GM23338 (cell line): ENCODE data around the gene S100A3.

Experiments
- CREB1 ChIP-seq: fragments of 250-450 bp; sonication (Bioruptor Pico); IDR thresholded peaks from 2 replicates; pipeline ENCODE4 v1.5.0; 2020; ENCODE audit warnings: low read depth, mild to moderate bottlenecking, moderate library complexity
- CTCF ChIP-seq, 2 experiments: fragments of 200-600 bp in 1 of 2; sonication (generic) in 1 of 2; conservative IDR thresholded peaks; 2 replicates each; pipeline versions ENCODE4 v1.5.1 to v1.6.1; 2016 to 2017; ENCODE audit warnings: antibody characterized with exemption in 2 of 2, low read depth in 2 of 2, mild to moderate bottlenecking in 2 of 2, moderate library complexity in 1 of 2
- ETS1 ChIP-seq: IDR thresholded peaks from 2 replicates; pipeline ENCODE4 v1.6.1; 2016; ENCODE audit warnings: antibody characterized with exemption
- EZH2 ChIP-seq: fragments of 200-600 bp; sonication (generic); IDR thresholded peaks from one replicate; pipeline ENCODE4 v1.8.0; 2017; ENCODE audit warnings: antibody characterized with exemption, mild to moderate bottlenecking, low read depth; ENCODE audit not compliant: unreplicated experiment
- EZH2phosphoT487 ChIP-seq: fragments of 200-600 bp; sonication (generic); IDR thresholded peaks from one replicate; pipeline ENCODE4 v1.8.1; 2018; ENCODE audit warnings: antibody characterized with exemption; ENCODE audit not compliant: unreplicated experiment
- JUNB ChIP-seq: IDR thresholded peaks from one replicate; pipeline ENCODE4 v1.6.1; 2016; ENCODE audit warnings: antibody characterized with exemption; ENCODE audit not compliant: unreplicated experiment
- NANOG ChIP-seq: IDR thresholded peaks from 2 replicates; pipeline ENCODE4 v1.6.1; 2016; ENCODE audit warnings: antibody characterized with exemption, borderline replicate concordance
- POLR2AphosphoS5 ChIP-seq: IDR thresholded peaks from 2 replicates; pipeline ENCODE4 v1.6.1; 2016; ENCODE audit warnings: antibody characterized with exemption, low read depth
- ZNF114 ChIP-seq: fragments of 250-450 bp; sonication (Bioruptor Pico); IDR thresholded peaks from 2 replicates; pipeline ENCODE4 v1.5.0; 2020; ENCODE audit warnings: mild to moderate bottlenecking, moderate library complexity
- ZNF331 ChIP-seq: fragments of 250-450 bp; sonication (Bioruptor Pico); IDR thresholded peaks from 2 replicates; pipeline ENCODE4 v1.5.0; 2020; ENCODE audit warnings: low read depth, mild to moderate bottlenecking, moderate library complexity
- TF ChIP-seq, protein P1 (sequence below): IDR thresholded peaks from one replicate; pipeline ENCODE4 v1.6.1; 2018; ENCODE audit warnings: antibody characterized with exemption; ENCODE audit not compliant: unreplicated experiment

GRCh38 chr1:153552335-153552734 lies 3.3 kb upstream of the S100A3 start:
- TF ChIP-seq EZH2phosphoT487 (no peak), CTCF (conservative IDR thresholded peaks at IDR 0.05; ENCODE audit: low read depth in 2 of 2) (0 out of 4 replicates have a peak, but pooled peaks have one; percentile 5 to 25), EZH2 (no peak), POLR2AphosphoS5 (no peak), CREB1 (CRISPR knock-in tag) (no peak), JUNB (no peak), NANOG (no peak), ETS1 (no peak), ZNF331 (CRISPR knock-in tag) (no peak), ZNF114 (CRISPR knock-in tag) (no peak)
- TF ChIP-seq, protein P1, sequence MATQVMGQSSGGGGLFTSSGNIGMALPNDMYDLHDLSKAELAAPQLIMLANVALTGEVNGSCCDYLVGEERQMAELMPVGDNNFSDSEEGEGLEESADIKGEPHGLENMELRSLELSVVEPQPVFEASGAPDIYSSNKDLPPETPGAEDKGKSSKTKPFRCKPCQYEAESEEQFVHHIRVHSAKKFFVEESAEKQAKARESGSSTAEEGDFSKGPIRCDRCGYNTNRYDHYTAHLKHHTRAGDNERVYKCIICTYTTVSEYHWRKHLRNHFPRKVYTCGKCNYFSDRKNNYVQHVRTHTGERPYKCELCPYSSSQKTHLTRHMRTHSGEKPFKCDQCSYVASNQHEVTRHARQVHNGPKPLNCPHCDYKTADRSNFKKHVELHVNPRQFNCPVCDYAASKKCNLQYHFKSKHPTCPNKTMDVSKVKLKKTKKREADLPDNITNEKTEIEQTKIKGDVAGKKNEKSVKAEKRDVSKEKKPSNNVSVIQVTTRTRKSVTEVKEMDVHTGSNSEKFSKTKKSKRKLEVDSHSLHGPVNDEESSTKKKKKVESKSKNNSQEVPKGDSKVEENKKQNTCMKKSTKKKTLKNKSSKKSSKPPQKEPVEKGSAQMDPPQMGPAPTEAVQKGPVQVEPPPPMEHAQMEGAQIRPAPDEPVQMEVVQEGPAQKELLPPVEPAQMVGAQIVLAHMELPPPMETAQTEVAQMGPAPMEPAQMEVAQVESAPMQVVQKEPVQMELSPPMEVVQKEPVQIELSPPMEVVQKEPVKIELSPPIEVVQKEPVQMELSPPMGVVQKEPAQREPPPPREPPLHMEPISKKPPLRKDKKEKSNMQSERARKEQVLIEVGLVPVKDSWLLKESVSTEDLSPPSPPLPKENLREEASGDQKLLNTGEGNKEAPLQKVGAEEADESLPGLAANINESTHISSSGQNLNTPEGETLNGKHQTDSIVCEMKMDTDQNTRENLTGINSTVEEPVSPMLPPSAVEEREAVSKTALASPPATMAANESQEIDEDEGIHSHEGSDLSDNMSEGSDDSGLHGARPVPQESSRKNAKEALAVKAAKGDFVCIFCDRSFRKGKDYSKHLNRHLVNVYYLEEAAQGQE: no peak
